ENCODE results near the gene CHCHD4.

The CHCHD4 gene

GRCh38 chr3:14118400-14119381, 6.0 kb downstream of the CHCHD4 start:
- H3K27ac ChIP-seq (ENCODE audit: low read depth, low read length), result no peak overlapping the region
- no peak for TF ChIP-seq EZH2phosphoT487 (conservative IDR thresholded peaks at IDR 0.05; ENCODE audit: low read length)
- TF ChIP-seq CTCF (IDR thresholded peaks at IDR 0.05; ENCODE audit: insufficient read depth, low read length, poor library complexity, severe bottlenecking), result no peak
- H3K9me3 ChIP-seq (ENCODE audit: insufficient read depth, low read length), result no peaks in the 10 kb centered on the region
- H4K20me1 ChIP-seq (ENCODE audit: low read depth, low read length), result no peaks in the 10 kb centered on the region
- H3K79me2 ChIP-seq (ENCODE audit: insufficient read depth, low read length), result peaks cover 48% of the 10 kb centered on the region
- no peak overlapping the region for H3K4me3 ChIP-seq (ENCODE audit: insufficient read depth, low read length, poor library complexity, severe bottlenecking)
- no peaks in the 10 kb centered on the region for H3K9me2 ChIP-seq (replicated peaks; ENCODE audit: insufficient read depth, low read length)
- no peak overlapping the region for H3K9ac ChIP-seq (ENCODE audit: low read length)
- no peaks in the 10 kb centered on the region for H3K36me3 ChIP-seq (ENCODE audit: low read length)
- H3F3A ChIP-seq (ENCODE audit: insufficient read depth), result no peaks in the 10 kb centered on the region
- H2AFZ ChIP-seq (ENCODE audit: low read depth, low read length, severe bottlenecking), result no peak overlapping the region
- H3K27me3 ChIP-seq (ENCODE audit: low read length), result no peaks in the 10 kb centered on the region
- no peak overlapping the region for H3K4me2 ChIP-seq (ENCODE audit: low read depth, low read length, poor library complexity, severe bottlenecking)

- Histone ChIP-seq H3K36me3 (ENCODE audit: low read length) (no peaks in the 10 kb centered on the region), H4K20me1 (ENCODE audit: low read depth, low read length) (no peaks in the 10 kb centered on the region), H3K79me2 (ENCODE audit: insufficient read depth, low read length) (peaks cover 39% of the 10 kb centered on the region), H3K4me2 (ENCODE audit: low read depth, low read length, poor library complexity, severe bottlenecking) (no peak overlapping the region), H2AFZ (ENCODE audit: low read depth, low read length, severe bottlenecking) (no peak overlapping the region), H3K9me3 (ENCODE audit: insufficient read depth, low read length) (no peaks in the 10 kb centered on the region), H3K27ac (ENCODE audit: low read depth, low read length) (no peak overlapping the region), H3F3A (ENCODE audit: insufficient read depth) (no peaks in the 10 kb centered on the region), H3K27me3 (ENCODE audit: low read length) (no peaks in the 10 kb centered on the region), H3K9ac (ENCODE audit: low read length) (no peak overlapping the region), H3K9me2 (replicated peaks; ENCODE audit: insufficient read depth, low read length) (no peaks in the 10 kb centered on the region), H3K4me3 (ENCODE audit: insufficient read depth, low read length, poor library complexity, severe bottlenecking) (no peak overlapping the region)
- TF ChIP-seq CTCF (IDR thresholded peaks at IDR 0.05; ENCODE audit: insufficient read depth, low read length, poor library complexity, severe bottlenecking), result no peak
Observed at GRCh38 chr3:14117468-14118399, 6.9 kb downstream of the CHCHD4 start.

GRCh38 chr3:14113965-14114635, 10.6 kb downstream of the CHCHD4 start:
- no peaks in the 10 kb centered on the region for H4K20me1 ChIP-seq (ENCODE audit: low read depth, low read length)
- no peak overlapping the region for H2AFZ ChIP-seq (ENCODE audit: low read depth, low read length, severe bottlenecking)
- peaks cover 13% of the 10 kb centered on the region; the same call in 1 of the 2 replicates for H3K79me2 ChIP-seq (ENCODE audit: insufficient read depth, low read length)
- no peak overlapping the region for H3K4me2 ChIP-seq (ENCODE audit: low read depth, low read length, poor library complexity, severe bottlenecking)
- no peak overlapping the region for H3K9ac ChIP-seq (ENCODE audit: low read length)
- H3K4me3 ChIP-seq (ENCODE audit: insufficient read depth, low read length, poor library complexity, severe bottlenecking), result no peak overlapping the region
- H3K27me3 ChIP-seq (ENCODE audit: low read length), result no peaks in the 10 kb centered on the region
- no peaks in the 10 kb centered on the region for H3F3A ChIP-seq (ENCODE audit: insufficient read depth)
- no peaks in the 10 kb centered on the region for H3K9me3 ChIP-seq (ENCODE audit: insufficient read depth, low read length)
- TF ChIP-seq CTCF (IDR thresholded peaks at IDR 0.05; ENCODE audit: insufficient read depth, low read length, poor library complexity, severe bottlenecking), result no peak
- no peak for TF ChIP-seq EZH2phosphoT487 (conservative IDR thresholded peaks at IDR 0.05; ENCODE audit: low read length)
- H3K36me3 ChIP-seq (ENCODE audit: low read length), result no peaks in the 10 kb centered on the region
- H3K9me2 ChIP-seq (replicated peaks; ENCODE audit: insufficient read depth, low read length), result no peaks in the 10 kb centered on the region
- H3K27ac ChIP-seq (ENCODE audit: low read depth, low read length), result no peak overlapping the region
